HFFc6 (cell line): ENCODE results near the gene NCAPH2. TPM values are rescaled to one million over a fixed set of nuclear protein-coding genes. Genes with fewer than 3 reads are reported as not detected.

Experiments used
- DNase-seq: peaks from one replicate; pipeline ENCODE4 v3.0.0-alpha.2; 2018
- H3K27ac Mint-ChIP-seq: 2 replicates; pipeline ENCODE4 v1.8.0; 2020; ENCODE audit warnings: mild to moderate bottlenecking, mixed read lengths
- H3K27me3 Mint-ChIP-seq: 2 replicates; pipeline ENCODE4 v1.8.0; 2021; ENCODE audit warnings: mild to moderate bottlenecking, moderate library complexity, mixed read lengths; ENCODE audit not compliant: insufficient read depth
- H3K36me3 Mint-ChIP-seq: 2 replicates; pipeline ENCODE4 v1.8.0; 2021; ENCODE audit warnings: low read depth, mixed read lengths
- H3K4me1 Mint-ChIP-seq: 2 replicates; pipeline ENCODE4 v1.8.0; 2020; ENCODE audit warnings: low read depth, mixed read lengths
- H3K4me3 Mint-ChIP-seq: 2 replicates; pipeline ENCODE4 v1.8.0; 2020; ENCODE audit warnings: mild to moderate bottlenecking, moderate library complexity, mixed read lengths
- H3K9me3 Mint-ChIP-seq: 2 replicates; pipeline ENCODE4 v1.8.0; 2020; ENCODE audit warnings: mild to moderate bottlenecking, mixed read lengths
- CTCF ChIP-seq: fragments of 200-600 bp; sonication (generic); IDR thresholded peaks from 2 replicates; pipeline ENCODE4 v1.5.0; 2021; ENCODE audit warnings: antibody characterized with exemption, mild to moderate bottlenecking
- total RNA-seq, 6 experiments: library from RNA; stranded (reverse); fragmentation: NEBNext Ultra II Directional; extraction: Animal tissue kit (Norgen Biotek cat#: 25700); gene quantifications; 2 replicates in 1 of 6; 3 replicates in 5 of 6; pipeline ENCODE4 v1.2.3, GENCODE V29; 2021

Gene NCAPH2
- total RNA-seq, 6 experiments from 2014 or later = 31.7 to 54.1 (median 50.0) TPM

DNA sequence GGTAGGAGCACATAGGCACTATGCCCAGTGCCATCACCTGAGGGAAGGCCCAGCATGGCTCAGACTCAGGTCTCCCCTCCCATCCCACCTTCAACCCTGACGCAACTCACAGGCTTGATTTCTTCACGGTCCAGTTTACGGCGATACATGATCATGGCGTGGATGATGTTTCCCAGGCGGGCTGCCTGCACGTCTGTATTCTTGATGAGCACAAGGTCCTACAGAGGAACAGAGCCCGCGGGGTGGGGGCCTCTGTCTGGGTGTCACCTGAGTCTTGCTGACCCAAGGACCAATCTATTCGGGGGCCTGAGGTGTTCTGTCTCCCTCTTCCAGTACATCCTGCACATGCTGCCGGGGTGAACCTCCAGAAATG, 66.3 kb downstream of the NCAPH2 start:
- H3K36me3 Mint-ChIP-seq = no peaks in the 10 kb centered on the region
- DNase-seq = no peak
- no peak for TF ChIP-seq CTCF
- no peak overlapping the region for H3K4me3 Mint-ChIP-seq
- no peak overlapping the region for H3K27ac Mint-ChIP-seq
- H3K9me3 Mint-ChIP-seq = no peaks in the 10 kb centered on the region
- H3K27me3 Mint-ChIP-seq = peaks cover 19% of the 10 kb centered on the region
- peaks cover 8% of the 10 kb centered on the region; the same call in 1 of the 2 replicates for H3K4me1 Mint-ChIP-seq

Other genes starting within 250 kb of the NCAPH2 start
- 10 to 100 TPM; 31.4 to 39.5 (median 34.1) TPM for gene MAPK12, start 246.5 kb upstream of the NCAPH2 start, total RNA-seq
- gene MAPK11, start 237.8 kb upstream of the NCAPH2 start, total RNA-seq = 10 to 100 TPM in 1 of 6 experiments, 1 to 10 TPM in 5; 6.0 to 10.2 (median 7.8) TPM
- 100 to 1,000 TPM; 280 to 370 (median 291) TPM for gene PLXNB2, start 200.6 kb upstream of the NCAPH2 start, total RNA-seq
- 1 to 10 TPM; 1.4 to 2.5 (median 1.9) TPM for gene DENND6B, start 181.2 kb upstream of the NCAPH2 start, total RNA-seq
- gene PPP6R2, start 164.9 kb upstream of the NCAPH2 start, total RNA-seq = 10 to 100 TPM; 41.9 to 47.0 (median 43.6) TPM
- 10 to 100 TPM; 63.9 to 76.7 (median 71.2) TPM for gene SBF1, start 33.2 kb upstream of the NCAPH2 start, total RNA-seq
- 1 to 10 TPM in 5 of 6 experiments, under 1 TPM in 1; 0.91 to 3.4 (median 1.2) TPM for gene ADM2, start 26.7 kb upstream of the NCAPH2 start, total RNA-seq
- gene MIOX, start 21.4 kb upstream of the NCAPH2 start, total RNA-seq = not detected
- 100 to 1,000 TPM; 110 to 133 (median 118) TPM for gene LMF2, start 522 bp upstream of the NCAPH2 start, total RNA-seq
- 10 to 100 TPM in 2 of 6 experiments, 1 to 10 TPM in 4; 2.7 to 11.1 (median 9.7) TPM for gene SCO2, start 17.4 kb downstream of the NCAPH2 start, total RNA-seq
- 1 to 10 TPM in 5 of 6 experiments, under 1 TPM in 1; 0.95 to 2.1 (median 1.3) TPM for gene TYMP, start 21.8 kb downstream of the NCAPH2 start, total RNA-seq
- under 1 TPM in 1 of 6 experiments, not detected in 5; 0.05 TPM for gene KLHDC7B, start 37.7 kb downstream of the NCAPH2 start, total RNA-seq
- not detected for gene SYCE3, start 54.7 kb downstream of the NCAPH2 start, total RNA-seq
- 1 to 10 TPM in 5 of 6 experiments, under 1 TPM in 1; 0.82 to 3.0 (median 1.5) TPM for gene CPT1B, start 70.2 kb downstream of the NCAPH2 start, total RNA-seq
- 10 to 100 TPM; 21.1 to 26.2 (median 25.2) TPM for gene CHKB, start 74.6 kb downstream of the NCAPH2 start, total RNA-seq
- under 1 TPM; 0.14 to 0.25 (median 0.15) TPM for gene MAPK8IP2, start 92.6 kb downstream of the NCAPH2 start, total RNA-seq
- gene ARSA, start 119.9 kb downstream of the NCAPH2 start, total RNA-seq = 10 to 100 TPM; 28.0 to 35.4 (median 30.6) TPM
- under 1 TPM; 0.65 to 0.97 (median 0.68) TPM for gene SHANK3, start 164.6 kb downstream of the NCAPH2 start, total RNA-seq
- gene ACR, start 230.0 kb downstream of the NCAPH2 start, total RNA-seq = not detected